Endometrial microvascular endothelial cells (primary cell): Measurements from ENCODE around the gene DCAF16. TPM values are rescaled to one million over a fixed set of nuclear protein-coding genes. Genes with fewer than 3 reads are reported as not detected.
"Not testable (repeated sequence)": the region's sequence is repeated elsewhere in the genome, so short reads cannot be mapped to it uniquely, and the experiment has no call there.

ENCODE experiments used
- in situ Hi-C: cut with HindIII; loops from 2 replicates; pipeline ENCODE4 v1.10.0; 2017; ENCODE audit warnings: low sequenced_read_pairs, low pct_unique_long_range_greater_than_20kb; ENCODE audit errors: inconsistent ontology term
- total RNA-seq: library from RNA; depleted of rRNA; stranded (reverse); fragments of >200 nt; gene quantifications from one replicate; pipeline ENCODE4 v1.2.3, GENCODE V29; 2015; ENCODE audit errors: inconsistent ontology term

Gene DCAF16
- total RNA-seq, result 17.5 TPM

- in situ Hi-C loops, result loop anchor here (10.0 kb wide), 1 partner anchor 554 kb away; no protein-coding TSS in a partner anchor
Observed at GRCh38 chr4:17810260-17811077, at the start of gene DCAF16, which contains the start of gene NCAPG. DCAF16 (minus strand) TSS chr4:17810757; CDS start chr4:17804141, 6,616 bp downstream. NCAPG (plus strand) TSS chr4:17810979; CDS start chr4:17811078, 99 bp downstream.

GRCh38 chr4:17859793-17860406, 49.3 kb upstream of the DCAF16 start:
- in situ Hi-C loops, result no loop called here

- in situ Hi-C loops, result no loop called here
Observed at GRCh38 chr4:17854036-17854435, 43.5 kb upstream of the DCAF16 start.

- in situ Hi-C loops, result no loop called here
Observed at GRCh38 chr4:17851959-17852358, 41.4 kb upstream of the DCAF16 start.

- in situ Hi-C loops, result not testable (repeated sequence)
Observed at GRCh38 chr4:17850295-17850694, 39.7 kb upstream of the DCAF16 start.

GRCh38 chr4:17846266-17846665, 35.7 kb upstream of the DCAF16 start:
- in situ Hi-C loops, result no loop called here

GRCh38 chr4:17823871-17824669, 13.5 kb upstream of the DCAF16 start:
- in situ Hi-C loops, result no loop called here

- in situ Hi-C loops, result loop anchor here (10.0 kb wide), 1 partner anchor 548 kb away; no protein-coding TSS in a partner anchor
Observed at GRCh38 chr4:17817027-17817426, 6.5 kb upstream of the DCAF16 start.

- in situ Hi-C loops, result loop anchor here (10.0 kb wide), 1 partner anchor 549 kb away; no protein-coding TSS in a partner anchor
Observed at GRCh38 chr4:17816142-17816541, 5.6 kb upstream of the DCAF16 start.

GRCh38 chr4:17814140-17814539, 3.6 kb upstream of the DCAF16 start:
- in situ Hi-C loops, result loop anchor here (10.0 kb wide), 1 partner anchor 551 kb away; no protein-coding TSS in a partner anchor

- in situ Hi-C loops, result loop anchor here (10.0 kb wide), 1 partner anchor 552 kb away; no protein-coding TSS in a partner anchor
Observed at GRCh38 chr4:17812801-17813200, 2.2 kb upstream of the DCAF16 start.

GRCh38 chr4:17812125-17812524, 1.6 kb upstream of the DCAF16 start:
- in situ Hi-C loops, result loop anchor here (10.0 kb wide), 1 partner anchor 553 kb away; no protein-coding TSS in a partner anchor

GRCh38 chr4:17811078-17811603, 584 bp upstream of the DCAF16 start:
- in situ Hi-C loops, result loop anchor here (10.0 kb wide), 1 partner anchor 554 kb away; no protein-coding TSS in a partner anchor

GRCh38 chr4:17809667-17810066, 890 bp downstream of the DCAF16 start:
- in situ Hi-C loops, result loop anchor here (10.0 kb wide), 1 partner anchor 555 kb away; no protein-coding TSS in a partner anchor

GRCh38 chr4:17807446-17807845, 3.1 kb downstream of the DCAF16 start:
- in situ Hi-C loops, result no loop called here

- in situ Hi-C loops, result no loop called here
Observed at GRCh38 chr4:17805580-17806155, 4.9 kb downstream of the DCAF16 start.

GRCh38 chr4:17797808-17798207, 12.7 kb downstream of the DCAF16 start:
- in situ Hi-C loops, result no loop called here

GRCh38 chr4:17794730-17795129, 15.8 kb downstream of the DCAF16 start:
- in situ Hi-C loops, result no loop called here
